ENCODE measurements around the gene ZCCHC7. TPM values are rescaled to one million over a fixed set of nuclear protein-coding genes. Genes with fewer than 3 reads are reported as not detected.
A peak's percentile ranks its signal among the peaks of the same experiment; 100 is the strongest.

The ZCCHC7 gene
- polyA plus RNA-seq, 2 of the 4 experiments (the other 2 are of a cell fraction), result 15.7 to 30.0 TPM

DNA sequence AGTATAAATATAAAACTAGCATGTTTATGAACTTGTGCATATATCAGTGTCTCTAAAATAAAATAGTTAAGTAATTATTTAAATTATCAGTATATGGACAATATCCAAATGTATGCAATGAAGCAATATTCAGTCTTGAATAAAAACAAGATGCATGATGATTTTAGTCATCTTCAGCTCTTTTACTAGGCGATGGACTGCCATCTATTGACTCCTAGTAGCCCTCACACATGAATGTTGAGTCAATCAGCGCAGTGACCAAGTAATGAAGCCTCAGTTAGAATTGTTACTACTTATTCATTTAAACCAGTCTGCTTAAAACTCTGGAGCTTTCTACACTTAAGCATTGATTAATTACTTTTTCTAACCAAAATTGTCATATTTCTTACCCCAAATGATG lies 209.2 kb downstream of the ZCCHC7 start:
- POLR2A ChIA-PET, result interaction anchor here (1.3 kb wide), 1 partner anchor 209 kb away, joined by 4 read pairs; the partner anchor contains the start of gene ZCCHC7
- WGBS (ENCODE audit: missing lambda C conversion rate), result 72% methylated on average over 2 of the region's 2 CpGs
- TF ChIP-seq CTCF (IDR thresholded peaks at IDR 0.05) (peak; percentile 75), SMC3 (IDR thresholded peaks at IDR 0.05) (peak; percentile 59), FOSB (CRISPR knock-in tag; IDR thresholded peaks at IDR 0.05) (no peak), RARB (CRISPR knock-in tag; IDR thresholded peaks at IDR 0.05) (no peak), GATA3 (IDR thresholded peaks at IDR 0.05; ENCODE audit: borderline replicate concordance) (no peak), CHD4 (IDR thresholded peaks at IDR 0.05; ENCODE audit: borderline replicate concordance) (no peak), RAD21 (conservative IDR thresholded peaks at IDR 0.05 in 1 of 2, IDR thresholded peaks at IDR 0.05 in 1 of 2) (peak; percentile 83), TFCP2L1 (CRISPR knock-in tag; IDR thresholded peaks at IDR 0.05) (no peak), EHMT2 (IDR thresholded peaks at IDR 0.05; ENCODE audit: low read depth) (no peak)
- FAIRE-seq (peak; percentile 78), DNase-seq (ENCODE audit: low read depth in 1 of 2, low spot score in 1 of 2) (peak; percentile 17 to 68), ATAC-seq (peak; percentile 64 to 66; a peak in 3 of 6 replicates)
- no peak overlapping the region for H3K4me2 ChIP-seq
- H3K9me3 ChIP-seq, result no peaks in the 10 kb centered on the region
- no peak overlapping the region for H3K4me3 ChIP-seq
- H3K27ac ChIP-seq, result no peak overlapping the region
- H3K4me1 ChIP-seq, result peaks cover 17% of the 10 kb centered on the region; the same call in 2 of the 3 replicates
- CTCF ChIA-PET, result interaction anchor here (0.6 to 5.0 kb wide), 31 partner anchors 9 to 523 kb away, joined by 3 to 49 read pairs (median 4); partner anchors contain the start of gene ZCCHC7

- CTCF ChIA-PET, result no interaction called here
- 94% methylated on average over 1 of the region's 1 CpG for WGBS (ENCODE audit: missing lambda C conversion rate)
- DNase-seq (ENCODE audit: low read depth in 1 of 2, low spot score in 1 of 2) (no peak), ATAC-seq (no peak), FAIRE-seq (no peak)
- Histone ChIP-seq H3K4me2 (no peak overlapping the region), H3K27ac (no peak overlapping the region), H3K4me1 (peaks cover 17% of the 10 kb centered on the region; the same call in 2 of the 3 replicates), H3K9me3 (no peaks in the 10 kb centered on the region), H3K4me3 (no peak overlapping the region)
- POLR2A ChIA-PET, result interaction anchor here (0.5 kb wide), 1 partner anchor 17 kb away, joined by 5 read pairs; no protein-coding TSS in a partner anchor
- no peak for TF ChIP-seq GATA3 (IDR thresholded peaks at IDR 0.05; ENCODE audit: borderline replicate concordance)
- no peak for TF ChIP-seq CHD4 (IDR thresholded peaks at IDR 0.05; ENCODE audit: borderline replicate concordance)
- TF ChIP-seq, protein P1, sequence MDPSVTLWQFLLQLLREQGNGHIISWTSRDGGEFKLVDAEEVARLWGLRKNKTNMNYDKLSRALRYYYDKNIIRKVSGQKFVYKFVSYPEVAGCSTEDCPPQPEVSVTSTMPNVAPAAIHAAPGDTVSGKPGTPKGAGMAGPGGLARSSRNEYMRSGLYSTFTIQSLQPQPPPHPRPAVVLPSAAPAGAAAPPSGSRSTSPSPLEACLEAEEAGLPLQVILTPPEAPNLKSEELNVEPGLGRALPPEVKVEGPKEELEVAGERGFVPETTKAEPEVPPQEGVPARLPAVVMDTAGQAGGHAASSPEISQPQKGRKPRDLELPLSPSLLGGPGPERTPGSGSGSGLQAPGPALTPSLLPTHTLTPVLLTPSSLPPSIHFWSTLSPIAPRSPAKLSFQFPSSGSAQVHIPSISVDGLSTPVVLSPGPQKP (IDR thresholded peaks at IDR 0.05; ENCODE audit: low read depth, low read length), result no peak
- no peak for TF ChIP-seq RFX5 (IDR thresholded peaks at IDR 0.05)
- TF ChIP-seq HES2 (IDR thresholded peaks at IDR 0.05), result no peak
- TF ChIP-seq NFE2L2 (conservative IDR thresholded peaks at IDR 0.05; ENCODE audit: low read length), result no peak
- no peak for TF ChIP-seq ZSCAN20 (CRISPR knock-in tag; IDR thresholded peaks at IDR 0.05)
- no peak for TF ChIP-seq PBX3 (IDR thresholded peaks at IDR 0.05)
- no peak for TF ChIP-seq HOXA7 (CRISPR knock-in tag; IDR thresholded peaks at IDR 0.05)
- no peak for TF ChIP-seq ZNF302 (CRISPR knock-in tag; IDR thresholded peaks at IDR 0.05)
Observed at GRCh38 chr9:37331871-37332270, 211.5 kb downstream of the ZCCHC7 start.

DNA sequence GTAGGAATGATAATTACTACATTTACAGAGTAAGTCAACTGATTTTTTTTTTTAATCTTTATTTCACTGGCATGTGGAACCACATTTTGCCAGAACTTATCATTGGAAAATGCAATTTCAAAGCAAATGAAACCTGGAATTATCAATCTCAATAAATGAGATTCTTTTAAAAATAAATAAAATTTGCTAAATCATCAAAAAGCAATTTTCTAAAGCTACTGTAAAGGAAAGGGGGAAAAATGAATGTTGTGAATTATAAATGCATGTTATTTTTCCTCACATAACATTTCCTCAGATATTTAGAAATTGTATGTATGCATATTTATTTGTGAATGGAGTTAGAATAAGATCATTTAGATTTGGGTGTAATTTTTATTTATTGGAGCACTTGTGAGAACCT lies 212.2 kb downstream of the ZCCHC7 start:
- Histone ChIP-seq H3K4me3 (no peak overlapping the region), H3K4me2 (no peak overlapping the region), H3K27ac (no peak overlapping the region), H3K4me1 (peaks cover 17% of the 10 kb centered on the region; the same call in 2 of the 3 replicates), H3K9me3 (no peaks in the 10 kb centered on the region)
- DNase-seq (ENCODE audit: low read depth in 1 of 2, low spot score in 1 of 2), result no peak
- POLR2A ChIA-PET, result no interaction called here
- FAIRE-seq, result peak; percentile 61
- CTCF ChIA-PET, result no interaction called here
- TF ChIP-seq HEYL (CRISPR knock-in tag; IDR thresholded peaks at IDR 0.05) (no peak), MAFK (IDR thresholded peaks at IDR 0.05; ENCODE audit: partially characterized antibody) (peak; percentile 92)
- ATAC-seq, result no peak
